Cerebellar nuclear complex (tissue), 1 donor: ENCODE measurements around the gene SLC11A1.

ENCODE experiments used
- DNase-seq, 2 experiments: peaks; one replicate each; lab custom pipeline; 2025; lab: John Stamatoyannopoulos, UW

The SLC11A1 gene

DNA sequence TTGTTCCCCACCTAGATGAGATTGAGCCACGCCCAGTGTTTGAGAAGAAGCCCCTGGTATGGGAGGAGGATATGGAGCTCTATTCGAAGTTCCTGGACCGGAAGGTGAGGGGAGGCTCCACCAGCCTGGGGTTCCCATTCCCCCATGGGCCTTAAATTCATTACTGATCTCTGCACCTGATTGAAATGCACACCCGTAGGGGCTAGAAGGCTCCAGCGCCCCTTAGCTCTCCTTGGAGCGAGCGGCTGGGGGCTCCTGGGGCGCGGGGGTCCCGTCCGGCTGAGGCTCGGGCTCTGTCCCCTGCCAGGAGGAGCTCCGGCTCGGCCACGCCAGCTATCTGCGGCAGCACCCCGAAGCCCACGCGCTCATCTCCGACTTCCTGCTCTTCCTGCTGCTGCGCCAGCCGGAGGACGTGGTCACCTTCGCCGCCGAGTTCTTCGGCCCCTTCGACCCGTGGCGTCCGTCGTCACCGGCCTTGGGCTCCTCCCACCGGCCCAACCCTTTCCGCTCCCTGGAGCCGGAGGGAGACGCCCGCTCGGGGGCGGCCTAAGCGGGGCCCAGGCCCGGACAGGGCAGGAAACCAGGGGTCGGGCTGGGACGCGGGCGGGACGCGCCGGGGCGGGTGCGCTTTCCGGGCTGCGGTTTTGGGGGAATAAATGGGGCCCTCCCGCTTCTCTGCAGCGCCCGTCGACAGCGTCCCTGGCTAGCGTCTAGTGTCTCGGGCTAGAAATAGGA, 14.5 kb upstream of the SLC11A1 start:
- no peak for DNase-seq

DNA sequence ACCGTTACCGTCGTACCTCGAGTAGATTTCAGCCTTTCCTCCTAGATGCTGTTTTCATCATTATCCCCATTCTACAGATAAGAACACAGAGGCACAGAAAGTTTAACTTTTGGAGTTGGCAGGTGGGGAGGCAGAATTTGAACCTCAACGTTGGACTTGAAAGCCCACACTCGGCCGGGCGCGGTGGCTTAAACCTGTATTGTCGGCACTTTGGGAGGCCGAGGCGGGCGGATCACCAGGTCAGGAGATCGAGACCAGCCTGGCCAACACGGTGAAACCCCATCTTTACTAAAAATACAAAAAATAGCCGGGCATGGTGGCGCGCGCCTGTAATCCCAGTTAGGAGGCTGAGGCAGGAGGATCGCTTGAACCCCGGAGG, 13.9 kb upstream of the SLC11A1 start:
- no peak for DNase-seq

DNA sequence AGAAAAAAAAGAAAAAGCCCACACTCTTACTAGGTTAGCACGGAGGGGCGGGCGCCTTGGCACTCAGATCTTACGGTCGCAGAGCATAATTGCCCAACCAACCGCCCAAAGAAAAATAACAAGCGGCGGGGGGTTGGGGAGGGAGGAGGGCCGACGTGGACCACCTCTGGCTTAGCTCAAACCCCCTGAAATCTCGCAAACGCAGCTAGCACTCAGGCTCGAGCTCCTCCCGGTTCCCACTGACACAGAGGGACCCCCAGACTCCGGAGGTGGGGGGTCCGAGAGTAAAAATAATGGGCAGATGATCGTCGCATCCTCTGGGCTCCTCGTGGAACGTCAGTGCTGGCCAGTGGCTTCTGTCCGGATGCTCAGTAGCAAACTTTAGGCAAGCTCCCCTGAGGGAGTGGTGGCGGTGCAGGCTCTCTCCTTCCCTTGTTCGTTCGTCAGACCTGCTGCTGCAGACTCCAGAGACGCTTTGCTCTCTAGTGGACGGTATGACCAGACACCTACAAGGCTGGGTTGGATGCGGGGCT, 13.4 kb upstream of the SLC11A1 start:
- DNase-seq: no peak

DNA sequence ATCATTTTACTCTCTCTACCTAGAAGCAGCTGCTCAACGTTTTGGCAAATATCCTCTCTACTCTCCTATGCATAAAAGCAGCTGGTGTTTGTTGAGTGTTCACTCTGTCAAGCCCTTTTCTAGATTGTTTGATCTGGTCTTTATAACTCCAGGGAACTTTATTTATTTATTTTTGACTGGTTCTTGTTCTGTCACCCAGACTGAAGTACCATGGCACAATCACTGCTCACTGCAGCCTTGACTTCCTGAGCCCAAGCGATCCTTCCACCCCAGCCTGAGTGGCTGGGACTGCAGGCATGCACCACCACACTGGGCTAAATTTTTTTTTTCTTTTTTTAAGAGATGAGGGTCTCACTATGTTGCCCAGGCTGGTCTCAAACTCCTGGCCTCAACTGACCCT, 12.7 kb upstream of the SLC11A1 start:
- DNase-seq: no peak

DNA sequence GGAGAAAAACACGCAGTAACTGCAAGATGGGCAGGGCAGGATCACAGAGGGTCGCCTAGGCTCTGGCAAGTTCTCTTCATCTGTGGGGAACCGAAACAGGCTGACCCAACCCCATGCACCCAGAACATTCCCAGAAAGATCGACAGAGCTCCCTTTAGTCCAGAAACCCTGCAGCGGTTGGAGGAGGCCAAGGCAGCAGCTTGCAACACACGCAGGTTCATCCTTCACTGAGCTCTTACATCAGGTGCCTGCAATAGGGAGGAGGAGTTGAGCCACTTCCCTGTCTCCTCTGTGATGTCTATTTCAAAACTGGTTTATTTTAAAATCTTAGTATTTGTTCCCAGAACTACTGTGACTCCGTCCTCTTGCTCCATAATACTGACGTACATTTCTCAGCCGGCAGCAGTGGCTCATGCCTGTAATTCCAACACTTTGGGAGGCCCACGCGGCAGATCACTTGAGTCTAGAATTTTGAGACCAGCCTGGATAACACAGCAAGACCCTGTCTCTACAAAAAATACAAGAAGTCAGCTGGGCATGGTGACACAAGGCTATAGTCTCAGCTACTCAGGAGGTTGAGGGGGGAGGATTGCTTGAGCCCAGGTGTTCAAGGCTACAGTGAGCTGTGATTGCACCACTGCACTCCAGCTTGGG, 11.5 kb upstream of the SLC11A1 start:
- no peak for DNase-seq

DNA sequence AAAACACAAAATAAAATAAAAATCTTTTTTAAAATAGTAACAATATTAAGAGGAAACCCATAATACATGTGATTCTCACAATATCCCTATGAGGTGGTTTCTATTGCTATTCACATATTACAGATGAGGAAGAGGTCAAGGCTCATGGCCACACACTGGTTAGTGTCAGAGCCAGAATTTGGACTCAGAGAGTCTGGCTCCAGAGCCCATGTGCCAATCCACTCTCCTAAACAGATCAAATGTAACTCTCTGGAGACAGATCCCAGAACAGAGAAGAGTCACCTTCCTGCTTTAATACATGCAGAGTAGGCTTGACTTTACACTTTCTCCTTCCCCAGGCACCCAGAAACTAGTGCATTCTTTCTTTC, 10.1 kb upstream of the SLC11A1 start:
- DNase-seq: no peak

DNA sequence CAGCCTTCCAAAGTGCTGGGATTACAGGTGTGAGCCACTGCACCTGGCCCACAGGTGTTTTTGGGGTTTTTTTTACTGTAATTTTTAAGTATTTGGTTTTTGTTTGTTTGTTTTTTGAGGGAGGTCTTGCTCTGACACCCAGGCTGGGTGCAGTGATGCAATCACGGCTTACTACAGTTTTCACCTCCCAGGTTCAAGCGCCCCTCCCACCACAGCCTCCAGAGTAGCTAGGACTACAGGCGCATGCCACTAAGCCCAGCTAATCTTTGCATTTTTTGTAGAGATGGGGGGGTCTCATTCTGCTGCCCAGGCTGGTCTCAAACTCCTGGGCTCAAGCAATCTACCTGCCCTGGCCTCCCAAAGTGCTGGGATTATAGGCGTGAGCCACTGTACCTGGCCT, 7.3 kb upstream of the SLC11A1 start:
- no peak for DNase-seq

DNA sequence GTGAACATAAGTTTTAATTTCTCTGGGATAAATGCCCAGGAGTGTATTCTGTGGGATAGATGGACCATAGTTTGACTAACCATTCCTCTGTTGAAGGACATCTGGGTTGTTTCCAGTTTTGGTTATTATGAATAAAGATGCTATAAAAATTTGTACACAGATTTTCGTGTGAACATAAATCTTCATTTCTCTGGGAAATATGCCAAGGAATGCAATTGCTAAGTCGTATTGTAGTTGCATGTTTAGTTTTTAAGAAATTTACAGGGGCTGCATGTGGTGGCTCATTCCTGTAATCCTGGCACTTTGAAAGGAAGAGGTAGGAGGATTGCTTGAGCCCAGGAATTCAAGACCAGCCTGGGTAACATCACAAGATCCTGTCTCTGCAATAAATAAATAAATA, 6.9 kb upstream of the SLC11A1 start:
- no peak for DNase-seq

DNA sequence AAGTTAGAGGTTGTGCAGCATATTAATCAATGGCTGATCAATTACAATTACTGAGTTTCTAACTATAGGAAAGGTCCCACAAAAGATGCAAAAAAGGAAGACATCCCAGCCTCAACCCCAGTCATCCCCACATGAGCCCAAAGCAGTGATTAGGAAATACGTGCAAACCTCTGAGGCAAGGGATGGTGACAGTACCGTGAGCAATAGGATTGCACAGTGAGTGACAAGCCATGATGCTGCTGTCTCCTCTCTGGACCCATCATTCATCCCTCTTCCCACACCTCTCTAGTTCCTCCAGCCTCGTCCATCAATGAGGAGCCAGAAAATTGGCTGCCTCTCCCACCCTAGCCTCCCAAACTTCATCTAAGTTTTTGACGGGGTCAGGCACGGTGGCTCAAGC, 4.0 kb upstream of the SLC11A1 start:
- no peak for DNase-seq

DNA sequence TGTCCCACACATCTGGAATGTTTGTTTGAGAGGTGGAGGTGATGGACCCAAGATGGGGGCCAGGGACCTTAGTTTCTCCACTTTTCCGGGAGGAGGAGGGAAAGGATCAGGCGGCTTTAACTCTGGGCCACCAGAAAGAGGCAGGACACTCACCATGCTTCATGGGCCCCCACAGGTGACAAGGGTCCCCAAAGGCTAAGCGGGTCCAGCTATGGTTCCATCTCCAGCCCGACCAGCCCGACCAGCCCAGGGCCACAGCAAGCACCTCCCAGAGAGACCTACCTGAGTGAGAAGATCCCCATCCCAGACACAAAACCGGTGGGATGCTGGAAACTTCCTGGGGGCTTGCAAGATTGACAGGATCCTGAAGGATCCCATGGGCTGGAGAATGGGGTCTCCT, 712 bp downstream of the SLC11A1 start:
- DNase-seq: no peak

DNA sequence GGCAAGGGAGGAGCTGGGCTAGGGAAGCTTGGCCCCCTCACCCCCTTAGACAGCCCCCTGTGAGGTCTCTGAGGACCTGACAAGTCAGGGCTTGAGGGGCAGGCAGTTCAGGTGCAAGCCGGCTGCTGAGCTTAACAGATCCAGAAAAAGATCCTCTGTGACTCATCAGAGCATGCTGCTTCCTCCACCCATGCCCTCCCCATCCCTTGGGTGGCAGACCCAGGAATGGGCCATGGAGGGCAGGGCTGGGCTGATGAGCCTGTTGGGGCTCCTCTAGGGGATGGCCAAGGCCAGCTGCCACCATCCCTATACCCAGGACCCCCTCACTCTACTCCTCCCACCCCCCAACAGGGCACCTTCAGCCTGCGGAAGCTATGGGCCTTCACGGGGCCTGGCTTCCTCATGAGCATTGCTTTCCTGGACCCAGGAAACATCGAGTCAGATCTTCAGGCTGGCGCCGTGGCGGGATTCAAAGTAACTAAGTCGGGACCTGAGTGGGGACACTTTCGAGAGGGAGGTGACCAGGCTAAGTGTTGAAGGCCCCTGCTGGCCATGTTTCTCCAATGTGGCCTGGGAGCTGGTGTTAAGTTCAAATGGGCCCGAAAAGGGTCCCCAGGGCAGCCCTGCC, 1.9 kb downstream of the SLC11A1 start:
- no peak for DNase-seq

DNA sequence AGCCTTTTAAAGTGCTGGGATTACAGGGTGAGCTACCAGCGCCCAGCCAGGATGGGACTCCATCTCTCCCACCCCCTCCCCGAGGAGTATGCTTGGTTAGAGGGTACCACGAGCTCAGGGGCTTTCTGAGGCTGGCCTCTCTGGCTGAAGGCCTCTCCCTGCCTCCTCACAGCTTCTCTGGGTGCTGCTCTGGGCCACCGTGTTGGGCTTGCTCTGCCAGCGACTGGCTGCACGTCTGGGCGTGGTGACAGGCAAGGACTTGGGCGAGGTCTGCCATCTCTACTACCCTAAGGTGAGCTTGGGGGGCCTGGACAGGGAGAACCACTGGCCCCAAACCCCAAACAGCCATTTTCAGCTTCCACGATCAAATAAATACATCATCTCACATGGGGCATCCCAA, 2.9 kb downstream of the SLC11A1 start:
- DNase-seq: no peak

DNA sequence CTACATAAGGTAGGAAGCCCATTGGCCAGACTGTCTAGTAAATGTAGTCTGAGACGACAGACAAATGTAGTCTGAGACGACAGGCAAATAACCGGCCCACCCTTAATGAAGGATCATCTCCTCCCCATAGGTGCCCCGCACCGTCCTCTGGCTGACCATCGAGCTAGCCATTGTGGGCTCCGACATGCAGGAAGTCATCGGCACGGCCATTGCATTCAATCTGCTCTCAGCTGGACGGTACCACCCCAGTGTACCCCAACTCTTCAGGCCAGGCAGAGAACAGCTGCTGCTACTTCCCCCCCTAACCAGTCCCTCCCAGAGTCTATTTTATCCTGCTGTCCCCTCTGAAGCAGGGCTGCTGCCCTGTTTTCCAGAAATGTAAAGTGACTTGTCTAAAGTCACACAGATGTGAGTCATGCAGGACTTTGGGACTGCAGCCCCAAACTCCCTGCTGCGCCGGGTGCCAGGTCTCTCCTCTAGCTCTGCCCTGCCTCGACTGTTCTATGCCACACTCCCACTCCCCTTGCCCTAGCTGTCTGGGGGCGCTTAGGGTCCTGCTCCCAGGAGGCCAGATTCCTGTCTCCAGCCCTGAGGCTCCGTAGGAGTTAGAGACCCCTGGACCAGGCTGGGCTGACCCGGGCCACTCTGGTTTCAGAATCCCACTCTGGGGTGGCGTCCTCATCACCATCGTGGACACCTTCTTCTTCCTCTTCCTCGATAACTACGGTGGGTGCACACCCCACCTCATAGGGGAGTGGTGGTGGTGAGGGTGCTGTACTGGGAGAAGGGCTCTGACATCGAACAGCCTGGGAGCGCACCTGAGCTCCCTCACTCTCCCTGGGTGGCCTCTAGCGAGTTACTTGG, 4.7 kb downstream of the SLC11A1 start:
- DNase-seq: no peak

DNA sequence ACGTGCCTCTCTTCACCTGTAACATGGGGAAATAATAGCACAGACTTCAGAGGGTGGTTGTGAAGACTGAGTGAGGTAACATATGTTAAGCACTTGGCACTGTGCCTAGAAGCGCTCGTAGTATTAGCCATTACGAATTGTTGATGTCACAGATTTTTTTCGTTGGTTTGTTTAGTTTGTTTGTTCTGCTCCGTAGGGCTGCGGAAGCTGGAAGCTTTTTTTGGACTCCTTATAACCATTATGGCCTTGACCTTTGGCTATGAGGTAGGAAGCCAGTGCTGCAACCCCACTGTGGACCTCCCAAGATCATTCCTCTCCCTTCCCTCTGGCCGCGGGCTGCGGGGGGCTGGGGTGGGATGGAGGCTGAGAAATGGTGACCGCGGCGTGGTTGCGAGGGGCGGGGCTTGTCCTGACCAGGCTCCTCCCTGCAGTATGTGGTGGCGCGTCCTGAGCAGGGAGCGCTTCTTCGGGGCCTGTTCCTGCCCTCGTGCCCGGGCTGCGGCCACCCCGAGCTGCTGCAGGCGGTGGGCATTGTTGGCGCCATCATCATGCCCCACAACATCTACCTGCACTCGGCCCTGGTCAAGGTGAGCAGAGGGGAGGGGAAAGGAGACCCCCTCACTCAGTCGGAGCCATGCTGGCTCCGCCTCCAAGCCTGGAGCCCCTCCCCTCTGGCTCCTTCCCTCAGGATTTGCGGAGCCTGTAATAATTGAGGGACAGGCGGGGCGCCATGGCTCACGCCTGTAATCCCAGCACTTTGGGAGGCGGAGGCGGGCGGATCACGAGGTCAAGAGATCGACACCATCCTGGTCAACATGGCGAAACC, 5.5 kb downstream of the SLC11A1 start:
- no peak for DNase-seq

DNA sequence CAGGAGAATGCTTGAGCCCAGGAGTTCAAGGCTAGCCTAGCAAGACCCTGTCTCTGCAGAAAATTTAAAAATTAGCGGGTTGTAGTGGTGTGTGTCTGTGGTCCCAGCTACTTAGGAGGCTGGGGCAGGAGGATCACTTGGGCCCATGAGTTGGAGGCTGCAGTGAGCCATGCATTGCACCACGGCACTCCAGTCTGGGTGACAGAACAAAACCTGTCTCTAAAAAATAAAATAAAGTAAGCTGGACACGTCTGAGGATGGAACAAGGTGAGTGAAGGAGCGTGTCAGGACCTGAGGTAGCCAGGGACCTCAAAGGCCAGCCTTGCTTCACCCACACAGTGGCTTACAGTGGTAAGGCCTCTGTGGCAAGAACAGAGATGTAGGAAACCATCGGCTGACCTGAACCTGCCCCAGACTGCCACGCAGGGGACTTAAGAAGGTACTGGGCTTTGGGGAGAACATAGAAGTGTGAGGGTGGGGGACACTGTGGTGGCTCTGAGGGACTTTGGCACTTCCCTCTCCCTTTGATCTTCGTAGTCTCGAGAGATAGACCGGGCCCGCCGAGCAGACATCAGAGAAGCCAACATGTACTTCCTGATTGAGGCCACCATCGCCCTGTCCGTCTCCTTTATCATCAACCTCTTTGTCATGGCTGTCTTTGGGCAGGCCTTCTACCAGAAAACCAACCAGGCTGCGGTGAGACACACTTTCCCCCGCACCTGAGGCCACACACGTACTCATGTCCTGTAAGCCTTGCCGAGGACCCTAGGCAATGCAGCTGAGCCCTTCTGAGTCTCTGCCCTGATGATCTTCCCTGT, 7.5 kb downstream of the SLC11A1 start:
- DNase-seq: no peak

DNA sequence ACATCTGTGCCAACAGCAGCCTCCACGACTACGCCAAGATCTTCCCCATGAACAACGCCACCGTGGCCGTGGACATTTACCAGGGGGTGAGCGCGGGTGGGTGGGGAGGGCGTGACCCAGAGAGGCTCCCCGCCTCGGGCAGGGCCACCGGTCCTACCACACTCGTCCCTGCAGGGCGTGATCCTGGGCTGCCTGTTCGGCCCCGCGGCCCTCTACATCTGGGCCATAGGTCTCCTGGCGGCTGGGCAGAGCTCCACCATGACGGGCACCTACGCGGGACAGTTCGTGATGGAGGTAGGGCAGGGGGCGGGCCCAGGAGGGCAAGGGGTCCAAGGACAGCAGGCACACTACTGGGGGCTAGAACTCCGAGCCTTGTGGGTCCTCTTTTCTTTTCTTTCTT, 9.1 kb downstream of the SLC11A1 start:
- DNase-seq: no peak

DNA sequence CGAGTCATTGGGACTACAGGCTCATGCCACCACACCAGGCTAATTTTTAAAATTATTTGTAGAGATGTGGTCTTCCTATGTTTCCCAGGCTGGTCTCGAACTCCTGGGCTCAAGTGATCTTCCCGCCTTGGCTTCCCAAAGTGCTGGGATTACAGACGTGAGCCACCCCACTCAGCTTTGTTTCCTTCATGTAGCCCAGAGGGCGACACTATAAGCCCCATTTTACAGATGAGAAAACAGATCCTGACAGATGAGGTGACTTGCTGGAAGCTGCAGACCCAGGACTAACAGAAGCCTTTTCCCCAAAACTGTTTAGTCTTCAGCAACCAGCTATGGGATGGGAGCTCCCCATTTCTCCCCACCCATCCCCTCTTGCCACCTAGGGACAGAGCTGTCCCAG, 10.4 kb downstream of the SLC11A1 start:
- no peak for DNase-seq

DNA sequence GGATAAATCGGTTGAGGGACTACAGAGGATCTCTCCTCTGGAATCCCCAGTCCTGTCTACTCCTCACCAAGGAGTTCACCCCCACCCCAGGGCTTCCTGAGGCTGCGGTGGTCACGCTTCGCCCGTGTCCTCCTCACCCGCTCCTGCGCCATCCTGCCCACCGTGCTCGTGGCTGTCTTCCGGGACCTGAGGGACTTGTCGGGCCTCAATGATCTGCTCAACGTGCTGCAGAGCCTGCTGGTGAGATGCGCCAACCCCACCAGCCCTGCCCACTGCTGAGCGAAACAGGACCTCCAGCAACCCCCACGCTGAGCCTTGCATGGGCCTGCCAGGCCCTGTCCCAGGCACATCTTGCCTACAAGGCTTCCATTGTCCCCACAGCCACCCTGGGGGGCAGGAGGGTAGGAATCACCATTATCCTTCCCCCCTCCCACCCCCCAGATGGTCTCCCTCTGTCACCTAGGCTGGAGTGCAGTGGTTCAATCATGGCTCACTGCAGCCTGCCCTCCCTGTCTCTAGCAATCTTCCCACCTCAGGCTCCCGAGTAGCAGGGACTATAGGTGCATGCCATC, 10.9 kb downstream of the SLC11A1 start:
- no peak for DNase-seq

DNA sequence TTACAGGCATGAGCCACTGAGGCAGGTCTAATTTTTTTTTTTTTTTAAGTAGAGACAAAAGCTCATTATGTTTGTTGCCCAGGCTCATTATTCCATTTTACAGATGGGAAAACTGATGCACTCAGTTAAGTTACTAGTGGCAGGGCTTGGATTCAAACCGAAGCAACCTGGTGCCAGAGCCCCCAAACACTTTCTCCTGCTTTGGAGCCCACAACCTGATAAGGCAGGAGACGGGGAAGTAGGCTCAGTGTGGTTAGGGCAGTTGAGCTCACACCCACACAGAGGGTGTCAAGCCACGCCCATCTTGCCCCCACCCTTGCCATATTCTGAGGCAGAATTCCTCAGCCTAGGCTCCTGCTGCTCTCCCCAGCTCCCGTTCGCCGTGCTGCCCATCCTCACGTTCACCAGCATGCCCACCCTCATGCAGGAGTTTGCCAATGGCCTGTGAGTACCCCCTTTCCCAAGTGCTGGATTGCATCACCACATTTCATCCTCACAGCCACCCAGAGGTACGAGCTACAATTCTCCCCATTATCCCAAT, 11.7 kb downstream of the SLC11A1 start:
- no peak for DNase-seq
